ENCODE data around the gene SFMBT2.
"Not testable (repeated sequence)": the region's sequence is repeated elsewhere in the genome, so short reads cannot be mapped to it uniquely, and the experiment has no call there.

SFMBT2 gene

GRCh38 chr10:7310076-7310475 is 100.8 kb downstream of the SFMBT2 start:
- Histone ChIP-seq H3K27ac (no peak overlapping the region), H3K4me3 (no peak overlapping the region)

GRCh38 chr10:7308826-7309225 is 102.0 kb downstream of the SFMBT2 start:
- H3K27ac ChIP-seq, result no peak overlapping the region

GRCh38 chr10:7306616-7307015 is 104.2 kb downstream of the SFMBT2 start:
- no peak overlapping the region for H3K27ac ChIP-seq
- H3K4me3 ChIP-seq, result no peak overlapping the region

More at GRCh38 chr10:7308826-7309225, 102.0 kb downstream of the SFMBT2 start:
- H3K4me3 ChIP-seq, result no peak overlapping the region

- Histone ChIP-seq H3K27ac (no peak overlapping the region), H3K4me3 (no peak overlapping the region)
Observed at GRCh38 chr10:7306147-7306546, 104.7 kb downstream of the SFMBT2 start.

- H3K4me3 ChIP-seq, result no peak overlapping the region
- no peak overlapping the region for H3K27ac ChIP-seq
Observed at GRCh38 chr10:7305053-7305452, 105.8 kb downstream of the SFMBT2 start.

- Histone ChIP-seq H3K27ac (no peak overlapping the region), H3K4me3 (no peak overlapping the region)
Observed at GRCh38 chr10:7304110-7304509, 106.7 kb downstream of the SFMBT2 start.

GRCh38 chr10:7302930-7303557 is 107.8 kb downstream of the SFMBT2 start:
- no peak overlapping the region for H3K27ac ChIP-seq
- no peak overlapping the region for H3K4me3 ChIP-seq

GRCh38 chr10:7302392-7302906 is 108.4 kb downstream of the SFMBT2 start:
- no peak overlapping the region for H3K27ac ChIP-seq
- H3K4me3 ChIP-seq, result no peak overlapping the region

- no peak overlapping the region for H3K4me3 ChIP-seq
Observed at GRCh38 chr10:7301006-7301778, 109.6 kb downstream of the SFMBT2 start.

GRCh38 chr10:7300384-7300971 is 110.4 kb downstream of the SFMBT2 start:
- H3K27ac ChIP-seq, result no peak overlapping the region

More at GRCh38 chr10:7301006-7301778, 109.6 kb downstream of the SFMBT2 start:
- H3K27ac ChIP-seq, result no peak overlapping the region

GRCh38 chr10:7299601-7300325 is 111.1 kb downstream of the SFMBT2 start:
- H3K27ac ChIP-seq, H3K4me3 ChIP-seq: not testable (repeated sequence)

More at GRCh38 chr10:7300384-7300971, 110.4 kb downstream of the SFMBT2 start:
- H3K4me3 ChIP-seq, result no peak overlapping the region

GRCh38 chr10:7298495-7298894 is 112.3 kb downstream of the SFMBT2 start:
- no peak overlapping the region for H3K4me3 ChIP-seq
- no peak overlapping the region for H3K27ac ChIP-seq

GRCh38 chr10:7297094-7297493 is 113.7 kb downstream of the SFMBT2 start:
- H3K4me3 ChIP-seq, result no peak overlapping the region
- H3K27ac ChIP-seq, result no peak overlapping the region

- H3K27ac ChIP-seq, result no peak overlapping the region
- H3K4me3 ChIP-seq, result no peak overlapping the region
Observed at GRCh38 chr10:7296648-7297047, 114.2 kb downstream of the SFMBT2 start.

GRCh38 chr10:7296076-7296475 is 114.8 kb downstream of the SFMBT2 start:
- no peak overlapping the region for H3K27ac ChIP-seq
- H3K4me3 ChIP-seq, result no peak overlapping the region

GRCh38 chr10:7293378-7293920 is 117.4 kb downstream of the SFMBT2 start:
- Histone ChIP-seq H3K4me3 (no peak overlapping the region), H3K27ac (no peak overlapping the region)

- Histone ChIP-seq H3K27ac (no peak overlapping the region), H3K4me3 (no peak overlapping the region)
Observed at GRCh38 chr10:7291487-7292270, 119.2 kb downstream of the SFMBT2 start.

- Histone ChIP-seq H3K4me3 (no peak overlapping the region), H3K27ac (no peak overlapping the region)
Observed at GRCh38 chr10:7288060-7288690, 122.7 kb downstream of the SFMBT2 start.

GRCh38 chr10:7287377-7287776 is 123.5 kb downstream of the SFMBT2 start:
- H3K4me3 ChIP-seq, result no peak overlapping the region
- no peak overlapping the region for H3K27ac ChIP-seq
